Stimulated activated CD4-positive, alpha-beta T cell treated with anti-CD3 and anti-CD28 coated beads, Interleukin-12 subunit alpha, Interleukin-12 subunit beta, amount 100 ng/mL, for 48 hours (primary cell): Measurements from ENCODE around the gene SLC25A11.

Experiments
- DNase-seq, 3 donors: peaks; one replicate each; pipeline ENCODE4 v3.0.0-alpha.2; 2020; ENCODE audit warnings: low read depth in 2 of 3, low spot score in 1 of 3

Gene SLC25A11

GRCh38 chr17:4896332-4897197, 43.3 kb downstream of the SLC25A11 start:
- DNase-seq, result no peak

GRCh38 chr17:4895657-4896331, 44.1 kb downstream of the SLC25A11 start:
- no peak for DNase-seq

GRCh38 chr17:4895121-4895520, 44.7 kb downstream of the SLC25A11 start:
- DNase-seq, result no peak

- no peak for DNase-seq
Measured at GRCh38 chr17:4893721-4894560, 45.9 kb downstream of the SLC25A11 start.

- DNase-seq, result no peak
Measured at GRCh38 chr17:4893272-4893671, 46.6 kb downstream of the SLC25A11 start.

GRCh38 chr17:4892499-4893221, 47.2 kb downstream of the SLC25A11 start:
- DNase-seq, result no peak

GRCh38 chr17:4891411-4892410, 48.1 kb downstream of the SLC25A11 start:
- DNase-seq, result no peak

GRCh38 chr17:4887581-4887980, 52.3 kb downstream of the SLC25A11 start:
- DNase-seq, result no peak
